ENCODE measurements around the gene ZNF575. TPM values are rescaled to one million over a fixed set of nuclear protein-coding genes. Genes with fewer than 3 reads are reported as not detected.

ZNF575 gene
- total RNA-seq, 1 experiment from 2014 or later, result not detected

- peak; percentile 81 for DNase-seq (ENCODE audit: low read depth, low spot score)
- in situ Hi-C loops (cut with HindIII; ENCODE audit: low pct_unique_long_range_greater_than_20kb, low sequenced_read_pairs), result no loop called here
Measured at GRCh38 chr19:43555185-43555770, 22.3 kb downstream of the ZNF575 start.

GRCh38 chr19:43560687-43561086 is 27.7 kb downstream of the ZNF575 start:
- in situ Hi-C loops (cut with HindIII; ENCODE audit: low pct_unique_long_range_greater_than_20kb, low sequenced_read_pairs), result no loop called here
- peak; percentile 11 for DNase-seq (ENCODE audit: low read depth, low spot score)

GRCh38 chr19:43561139-43561970 is 28.4 kb downstream of the ZNF575 start:
- no peak for DNase-seq (ENCODE audit: low read depth, low spot score)
- in situ Hi-C loops (cut with HindIII; ENCODE audit: low pct_unique_long_range_greater_than_20kb, low sequenced_read_pairs), result no loop called here

DNA sequence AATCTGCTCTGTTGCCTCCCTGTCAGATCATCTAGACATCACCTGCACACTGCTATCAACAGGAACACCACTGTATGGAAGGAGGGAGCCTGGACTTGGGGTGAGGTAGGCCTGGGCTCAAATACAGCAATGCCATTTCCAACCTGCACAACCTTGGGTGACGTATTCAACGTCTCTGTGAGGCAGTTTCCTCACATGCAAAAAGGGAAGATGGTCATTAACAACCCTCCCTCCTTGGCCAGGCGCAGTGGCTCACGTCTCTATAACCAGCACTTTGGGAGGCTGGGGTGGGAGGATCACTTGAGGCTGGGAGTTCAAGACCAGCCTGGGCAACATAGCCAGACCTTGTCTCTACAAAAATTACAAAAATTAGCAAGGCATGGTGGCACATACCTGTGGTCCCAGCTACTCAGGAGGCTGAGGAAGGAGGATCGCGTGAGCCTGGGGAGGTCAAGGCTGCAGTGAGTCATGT is 29.3 kb downstream of the ZNF575 start:
- no peak for DNase-seq (ENCODE audit: low read depth, low spot score)
- in situ Hi-C loops (cut with HindIII; ENCODE audit: low pct_unique_long_range_greater_than_20kb, low sequenced_read_pairs), result no loop called here

DNA sequence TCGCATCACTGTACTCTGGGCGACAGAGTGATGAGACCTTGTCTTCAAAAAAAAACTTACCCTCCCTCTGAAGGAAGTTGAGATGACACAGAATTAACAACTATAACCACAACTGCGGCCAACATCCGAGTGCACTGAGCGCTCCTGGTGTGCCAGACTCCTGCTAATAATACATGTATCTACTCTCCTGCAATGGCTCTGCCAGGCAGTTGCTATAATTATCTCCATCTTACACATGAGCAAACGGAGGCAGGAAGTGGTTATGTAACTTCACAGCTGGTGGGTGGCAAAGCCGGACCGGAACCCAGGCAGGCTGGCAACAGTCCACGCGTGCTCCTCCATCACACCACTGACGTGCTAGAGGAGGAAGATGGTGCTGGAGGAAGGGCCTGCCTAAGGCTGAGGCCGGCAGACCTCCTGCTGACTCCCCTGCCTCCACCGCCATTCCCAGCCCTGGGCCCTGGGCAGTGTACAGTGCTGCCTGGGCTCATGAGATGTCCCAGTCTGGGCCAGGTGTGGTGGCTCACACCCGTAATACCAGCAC is 29.8 kb downstream of the ZNF575 start:
- in situ Hi-C loops (cut with HindIII; ENCODE audit: low pct_unique_long_range_greater_than_20kb, low sequenced_read_pairs), result no loop called here
- no peak for DNase-seq (ENCODE audit: low read depth, low spot score)

GRCh38 chr19:43563816-43564457 is 30.9 kb downstream of the ZNF575 start:
- DNase-seq (ENCODE audit: low read depth, low spot score), result no peak

GRCh38 chr19:43564800-43565199 is 31.8 kb downstream of the ZNF575 start:
- DNase-seq (ENCODE audit: low read depth, low spot score), result no peak
- in situ Hi-C loops (cut with HindIII; ENCODE audit: low pct_unique_long_range_greater_than_20kb, low sequenced_read_pairs), result no loop called here

More at GRCh38 chr19:43563816-43564457, 30.9 kb downstream of the ZNF575 start:
- in situ Hi-C loops (cut with HindIII; ENCODE audit: low pct_unique_long_range_greater_than_20kb, low sequenced_read_pairs), result no loop called here

DNA sequence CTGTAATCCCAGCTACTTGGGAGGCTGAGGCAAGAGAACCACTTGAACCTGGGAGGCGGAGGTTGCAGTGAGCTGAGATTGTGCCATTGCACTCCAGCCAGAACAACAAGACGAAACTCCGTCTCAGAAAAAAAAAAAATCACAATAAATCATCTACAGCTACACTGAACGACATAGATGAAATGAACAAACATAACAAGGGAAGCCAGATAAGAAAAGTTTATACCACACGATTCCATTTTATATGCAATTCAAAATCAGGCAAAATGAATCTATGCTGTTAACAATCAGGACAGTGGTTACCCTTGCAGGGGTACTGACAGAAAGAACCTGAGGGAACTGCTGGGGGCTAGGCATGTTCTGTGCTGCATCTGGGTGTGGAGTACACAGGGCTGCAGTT is 36.7 kb downstream of the ZNF575 start:
- in situ Hi-C loops (cut with HindIII; ENCODE audit: low pct_unique_long_range_greater_than_20kb, low sequenced_read_pairs), result no loop called here
- no peak for DNase-seq (ENCODE audit: low read depth, low spot score)

- in situ Hi-C loops (cut with HindIII; ENCODE audit: low pct_unique_long_range_greater_than_20kb, low sequenced_read_pairs), result no loop called here
- DNase-seq (ENCODE audit: low read depth, low spot score), result no peak
Measured at GRCh38 chr19:43570174-43570791, 37.3 kb downstream of the ZNF575 start.

DNA sequence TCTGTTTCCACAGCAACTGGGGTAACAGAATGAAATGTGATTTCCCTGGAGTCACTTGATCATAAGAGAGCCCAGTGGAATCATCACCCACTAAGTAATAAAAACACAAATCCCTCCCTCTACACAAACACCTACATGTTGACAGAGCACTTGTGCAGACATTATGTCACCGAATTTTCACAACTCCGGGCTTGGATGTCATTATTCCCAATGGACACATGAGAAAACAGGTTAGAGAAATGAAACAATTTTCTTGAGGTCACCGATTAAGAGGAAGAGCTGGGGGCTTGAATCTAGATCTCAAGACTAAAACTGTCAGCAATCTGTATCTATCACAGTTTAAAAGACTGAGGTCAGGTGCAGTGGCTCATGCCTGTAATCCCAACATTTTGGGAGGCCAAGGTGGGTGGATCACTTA is 39.2 kb downstream of the ZNF575 start:
- in situ Hi-C loops (cut with HindIII; ENCODE audit: low pct_unique_long_range_greater_than_20kb, low sequenced_read_pairs), result no loop called here
- no peak for DNase-seq (ENCODE audit: low read depth, low spot score)

GRCh38 chr19:43574424-43575155 is 41.6 kb downstream of the ZNF575 start:
- in situ Hi-C loops (cut with HindIII; ENCODE audit: low pct_unique_long_range_greater_than_20kb, low sequenced_read_pairs), result no loop called here
- no peak for DNase-seq (ENCODE audit: low read depth, low spot score)

DNA sequence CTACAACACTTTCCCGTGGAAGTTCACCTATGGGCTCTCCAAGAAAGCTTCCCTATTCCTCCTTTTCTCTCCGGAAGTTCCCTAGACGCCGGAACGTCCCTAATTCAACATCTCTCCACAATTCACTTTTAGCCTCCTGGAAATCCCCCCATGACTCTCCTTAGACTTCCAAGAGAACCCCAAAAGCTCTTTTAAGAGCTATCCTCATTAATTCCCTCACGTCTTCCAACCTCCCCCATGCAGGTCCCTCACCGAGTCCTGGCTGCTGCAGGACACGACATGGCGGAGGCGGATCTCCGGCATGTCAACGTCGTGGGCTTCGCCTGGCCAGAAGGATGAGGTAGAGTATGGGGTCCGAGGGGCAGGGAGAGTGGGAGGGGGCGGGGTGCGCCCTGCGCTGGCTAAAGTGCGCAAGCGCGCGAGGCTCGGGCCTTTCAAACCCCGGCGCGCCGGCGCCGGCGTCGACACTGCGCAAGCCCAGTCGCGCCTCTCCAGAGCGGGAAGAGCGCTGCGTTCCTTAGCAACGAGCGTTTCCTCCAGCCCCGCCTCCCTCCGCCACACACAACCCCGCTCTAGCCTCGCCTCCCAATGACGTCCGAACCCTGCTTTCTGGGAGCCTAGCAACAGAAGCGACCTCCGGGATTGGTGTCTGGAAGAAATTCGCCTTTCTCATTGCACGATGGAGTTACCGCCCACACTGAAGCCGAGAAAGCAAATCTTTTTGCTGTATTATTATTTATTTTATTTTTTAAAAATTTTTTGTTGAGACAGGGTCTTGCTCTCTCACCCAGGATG is 42.4 kb downstream of the ZNF575 start, which contains the start of the genes PINLYP and XRCC1:
Gene PINLYP (plus strand): TSS at position 646 of the 795 bp plus-strand sequence. CDS start 1,391 bp downstream, outside the sequence.
Gene XRCC1 (minus strand): TSS at position 372 of the 795 bp plus-strand sequence. CDS start 69 bp downstream, at position 303.
- in situ Hi-C loops (cut with HindIII; ENCODE audit: low pct_unique_long_range_greater_than_20kb, low sequenced_read_pairs), result no loop called here
- DNase-seq (ENCODE audit: low read depth, low spot score), result peak; percentile 99

- DNase-seq (ENCODE audit: low read depth, low spot score), result no peak
Measured at GRCh38 chr19:43575955-43576878, 43.2 kb downstream of the ZNF575 start.

DNA sequence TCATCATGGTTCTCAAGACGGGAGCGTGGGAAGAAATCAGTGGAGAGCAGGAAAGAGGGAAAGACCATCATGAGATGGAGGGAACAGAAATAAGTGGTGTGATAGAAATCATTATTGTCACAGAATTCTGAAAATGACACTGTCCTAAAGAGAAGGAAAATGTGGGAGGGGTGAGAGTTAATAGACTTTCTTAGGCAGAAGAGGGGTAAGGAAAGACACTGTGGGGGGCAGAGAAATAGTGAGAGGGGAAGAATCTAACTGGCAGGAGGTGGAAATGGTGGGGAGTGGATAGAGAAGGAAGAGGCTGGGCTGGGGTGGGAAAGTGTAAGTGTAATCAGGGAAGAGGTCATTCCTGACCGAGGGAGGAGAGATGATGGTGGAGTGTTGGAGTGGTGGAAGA is 45.8 kb downstream of the ZNF575 start:
- no peak for DNase-seq (ENCODE audit: low read depth, low spot score)
- in situ Hi-C loops (cut with HindIII; ENCODE audit: low pct_unique_long_range_greater_than_20kb, low sequenced_read_pairs), result no loop called here

More at GRCh38 chr19:43575955-43576878, 43.2 kb downstream of the ZNF575 start:
- in situ Hi-C loops (cut with HindIII; ENCODE audit: low pct_unique_long_range_greater_than_20kb, low sequenced_read_pairs), result no loop called here

- in situ Hi-C loops (cut with HindIII; ENCODE audit: low pct_unique_long_range_greater_than_20kb, low sequenced_read_pairs), result no loop called here
- DNase-seq (ENCODE audit: low read depth, low spot score), result no peak
Measured at GRCh38 chr19:43581467-43581866, 48.5 kb downstream of the ZNF575 start.
